ENCODE data around the gene C17orf75.

GRCh38 chr17:32298721-32299579 lies 43.0 kb downstream of the C17orf75 start:
- TF ChIP-seq POLR2A (IDR thresholded peaks at IDR 0.05) (no peak), CTCF (IDR thresholded peaks at IDR 0.05 in 8 of 11, conservative IDR thresholded peaks at IDR 0.05 in 3 of 11) (no peak), POLR2AphosphoS5 (IDR thresholded peaks at IDR 0.05) (no peak)

All from spleen (tissue), 7 donors.